ENCODE results near the gene PAXX. TPM values are rescaled to one million over a fixed set of nuclear protein-coding genes. Genes with fewer than 3 reads are reported as not detected.
"Not testable (repeated sequence)": the region's sequence is repeated elsewhere in the genome, so short reads cannot be mapped to it uniquely, and the experiment has no call there.

The PAXX gene
- total RNA-seq, 1 donor = 9.9 TPM

DNA sequence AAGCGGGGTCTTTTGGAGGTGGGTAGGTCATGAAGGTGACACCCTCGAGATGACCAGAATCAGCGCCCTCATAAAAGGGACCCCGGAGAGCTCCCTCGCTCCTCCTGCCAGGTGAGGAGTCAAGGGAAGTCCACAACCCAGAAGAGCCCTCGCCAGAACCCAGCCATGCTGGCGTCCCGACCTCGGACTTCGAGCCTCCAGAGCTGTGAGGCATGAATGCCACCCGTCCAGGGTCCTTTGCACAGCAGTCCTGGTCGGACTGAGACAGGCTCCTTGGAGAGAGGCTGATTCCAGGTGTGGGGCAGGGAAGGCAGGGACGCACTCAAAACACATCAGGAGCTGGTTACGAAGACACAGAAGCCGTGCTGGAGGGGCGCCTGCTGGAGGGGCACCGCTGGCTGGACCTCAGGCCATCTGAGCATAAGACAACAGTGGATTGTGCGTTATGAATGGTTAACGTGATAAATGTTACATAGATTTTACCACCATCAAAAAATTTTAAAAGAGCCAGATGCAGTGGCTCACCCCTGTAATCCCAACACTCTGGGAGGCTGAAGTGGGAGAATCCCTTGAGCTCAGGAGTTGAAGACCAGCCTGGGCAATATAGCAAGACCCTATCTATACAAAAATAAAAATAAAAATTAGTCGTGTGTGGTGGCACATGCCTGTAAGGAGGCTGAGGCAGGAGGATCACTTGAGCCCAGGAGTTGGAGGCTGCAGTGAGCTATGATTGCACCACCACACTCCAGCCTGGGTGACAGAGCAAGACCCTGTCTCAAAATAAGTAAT lies 9.8 kb downstream of the PAXX start:
- TF ChIP-seq, protein P1, sequence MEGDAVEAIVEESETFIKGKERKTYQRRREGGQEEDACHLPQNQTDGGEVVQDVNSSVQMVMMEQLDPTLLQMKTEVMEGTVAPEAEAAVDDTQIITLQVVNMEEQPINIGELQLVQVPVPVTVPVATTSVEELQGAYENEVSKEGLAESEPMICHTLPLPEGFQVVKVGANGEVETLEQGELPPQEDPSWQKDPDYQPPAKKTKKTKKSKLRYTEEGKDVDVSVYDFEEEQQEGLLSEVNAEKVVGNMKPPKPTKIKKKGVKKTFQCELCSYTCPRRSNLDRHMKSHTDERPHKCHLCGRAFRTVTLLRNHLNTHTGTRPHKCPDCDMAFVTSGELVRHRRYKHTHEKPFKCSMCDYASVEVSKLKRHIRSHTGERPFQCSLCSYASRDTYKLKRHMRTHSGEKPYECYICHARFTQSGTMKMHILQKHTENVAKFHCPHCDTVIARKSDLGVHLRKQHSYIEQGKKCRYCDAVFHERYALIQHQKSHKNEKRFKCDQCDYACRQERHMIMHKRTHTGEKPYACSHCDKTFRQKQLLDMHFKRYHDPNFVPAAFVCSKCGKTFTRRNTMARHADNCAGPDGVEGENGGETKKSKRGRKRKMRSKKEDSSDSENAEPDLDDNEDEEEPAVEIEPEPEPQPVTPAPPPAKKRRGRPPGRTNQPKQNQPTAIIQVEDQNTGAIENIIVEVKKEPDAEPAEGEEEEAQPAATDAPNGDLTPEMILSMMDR (IDR thresholded peaks at IDR 0.05; ENCODE audit: insufficient read depth, low read depth, low read length) = no peak
- DNase-seq (ENCODE audit: low read depth) = no peak

DNA sequence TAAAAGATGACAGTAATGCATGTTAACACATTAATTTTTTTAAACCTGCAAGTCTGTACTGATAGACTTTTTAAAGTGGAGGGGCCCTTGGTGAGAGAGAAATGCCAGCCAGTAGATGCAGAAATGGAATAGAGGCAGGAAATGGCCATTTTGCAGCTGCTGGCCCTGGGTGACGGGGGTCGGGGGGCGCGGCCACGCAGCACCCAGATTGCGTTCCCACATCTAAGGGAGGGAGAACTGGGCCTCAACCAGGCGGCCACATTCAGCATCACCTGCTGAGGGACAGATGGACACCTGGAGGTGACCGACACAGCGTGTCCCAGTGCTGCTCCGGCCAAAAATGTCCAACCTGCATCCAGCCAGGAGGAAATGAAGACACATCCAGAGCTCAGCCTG lies 10.4 kb downstream of the PAXX start:
- TF ChIP-seq, protein P1 (IDR thresholded peaks at IDR 0.05; ENCODE audit: insufficient read depth, low read depth, low read length) = no peak
- H3K4me3 ChIP-seq (ENCODE audit: low read depth, low read length) = no peak overlapping the region
- no peak for DNase-seq (ENCODE audit: low read depth)

More for the DNA sequence above, 9.8 kb downstream of the PAXX start:
- H3K4me3 ChIP-seq (ENCODE audit: low read depth, low read length) = no peak overlapping the region

DNA sequence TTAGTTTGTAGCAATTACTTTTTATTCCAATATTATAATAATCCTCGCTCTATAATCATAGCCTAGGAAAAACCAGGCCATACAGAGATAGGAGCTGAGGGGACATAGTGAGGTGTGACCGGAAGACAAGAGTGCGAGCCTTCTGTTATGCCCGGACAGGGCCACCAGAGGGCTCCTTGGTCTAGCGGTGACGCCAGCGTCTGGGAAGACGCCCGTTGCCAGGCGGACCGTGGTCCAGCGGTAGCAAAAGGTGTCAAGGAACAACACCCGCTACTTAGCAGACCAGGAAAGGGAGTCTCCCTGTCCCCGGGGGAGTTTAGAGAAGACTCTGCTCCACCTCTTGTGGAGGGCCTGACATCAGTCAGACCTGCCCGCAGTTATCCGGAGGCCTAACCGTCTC lies 12.1 kb downstream of the PAXX start:
- TF ChIP-seq, protein P1 (IDR thresholded peaks at IDR 0.05; ENCODE audit: insufficient read depth, low read depth, low read length) = peak; percentile 31
- not testable (repeated sequence) for DNase-seq (ENCODE audit: low read depth); H3K4me3 ChIP-seq (ENCODE audit: low read depth, low read length)

DNA sequence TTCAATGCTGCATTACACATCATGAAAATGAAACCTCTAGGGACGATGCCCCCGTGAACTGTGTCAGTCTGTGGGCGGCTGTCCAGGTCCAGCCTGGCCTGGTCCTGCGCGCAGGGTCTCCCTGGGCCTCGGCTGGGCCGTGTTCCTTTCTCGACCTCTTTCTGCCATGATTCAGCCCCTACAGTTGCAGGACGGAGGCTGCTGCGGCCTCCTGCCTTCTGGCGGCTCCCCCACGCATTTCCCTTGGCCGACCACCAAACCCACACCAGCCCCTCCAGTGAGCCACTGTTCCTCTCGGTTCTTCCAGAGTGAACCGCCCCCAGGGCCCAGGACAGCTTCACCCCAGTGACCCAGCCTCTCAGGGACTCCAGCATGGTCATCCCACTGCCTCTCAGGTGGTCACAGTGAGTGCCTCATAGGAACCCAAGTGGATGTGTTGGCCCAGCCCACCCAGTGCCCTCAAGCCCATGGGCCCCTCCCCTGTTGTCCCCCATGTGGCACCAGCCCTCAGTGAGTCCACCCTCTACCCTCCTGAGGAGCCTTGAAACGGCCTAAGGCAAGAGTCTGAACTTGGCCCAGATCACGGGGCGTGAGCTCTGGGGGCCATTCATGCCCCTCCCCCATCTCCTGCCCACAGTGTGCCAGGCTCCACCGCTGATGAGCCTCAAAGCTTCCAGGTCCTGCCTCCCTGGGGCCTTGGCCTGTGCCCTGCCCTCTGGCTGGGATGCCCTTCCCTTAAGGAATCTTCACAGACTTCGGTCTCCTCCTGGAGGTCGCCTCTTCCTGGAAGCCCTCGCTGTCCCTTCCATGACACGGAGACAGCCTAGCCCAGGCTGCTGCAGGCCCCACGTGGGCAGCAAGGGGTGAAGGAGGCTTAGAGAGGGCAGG lies 14.1 kb downstream of the PAXX start:
- DNase-seq (ENCODE audit: low read depth) = peak; percentile 16
- TF ChIP-seq, protein P1 (IDR thresholded peaks at IDR 0.05; ENCODE audit: insufficient read depth, low read depth, low read length) = no peak
- H3K4me3 ChIP-seq (ENCODE audit: low read depth, low read length) = no peak overlapping the region

DNA sequence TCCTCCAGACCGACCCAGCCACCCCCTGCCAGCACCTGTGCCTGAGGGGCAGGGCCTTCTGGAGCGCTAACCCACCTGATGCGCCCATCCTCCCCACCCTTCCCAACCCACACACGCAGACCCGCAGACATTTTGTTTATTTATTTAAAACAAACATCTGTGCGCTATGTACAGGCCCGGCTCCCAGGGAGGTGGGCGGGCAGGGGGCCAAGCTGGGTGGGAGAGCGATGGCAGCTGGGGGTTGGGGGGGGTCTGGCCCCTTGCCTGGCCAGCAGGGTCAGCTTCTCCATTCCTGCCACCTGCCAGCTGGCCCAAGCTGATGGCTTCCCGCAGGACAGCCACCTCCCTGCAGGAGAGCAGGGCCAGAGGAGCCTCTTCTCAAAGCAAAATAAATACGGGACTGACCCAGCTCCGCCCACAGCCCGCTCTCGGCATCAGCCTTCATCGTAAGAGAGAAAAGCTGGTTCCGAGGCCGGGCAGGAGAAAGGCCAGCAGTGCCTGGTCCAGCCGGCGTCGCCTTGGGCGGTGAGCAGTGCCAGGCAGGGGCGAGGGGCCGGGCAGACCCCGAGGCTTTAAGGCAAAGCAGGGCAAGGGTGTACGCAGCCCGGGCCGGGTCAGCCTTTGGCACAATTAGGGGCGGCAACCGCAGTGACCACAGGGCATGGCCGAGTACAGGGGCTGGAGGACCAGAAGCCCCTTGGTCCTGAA lies 15.0 kb downstream of the PAXX start:
- DNase-seq (ENCODE audit: low read depth) = peak; percentile 31
- TF ChIP-seq, protein P1 (IDR thresholded peaks at IDR 0.05; ENCODE audit: insufficient read depth, low read depth, low read length) = no peak
- no peak overlapping the region for H3K4me3 ChIP-seq (ENCODE audit: low read depth, low read length)

DNA sequence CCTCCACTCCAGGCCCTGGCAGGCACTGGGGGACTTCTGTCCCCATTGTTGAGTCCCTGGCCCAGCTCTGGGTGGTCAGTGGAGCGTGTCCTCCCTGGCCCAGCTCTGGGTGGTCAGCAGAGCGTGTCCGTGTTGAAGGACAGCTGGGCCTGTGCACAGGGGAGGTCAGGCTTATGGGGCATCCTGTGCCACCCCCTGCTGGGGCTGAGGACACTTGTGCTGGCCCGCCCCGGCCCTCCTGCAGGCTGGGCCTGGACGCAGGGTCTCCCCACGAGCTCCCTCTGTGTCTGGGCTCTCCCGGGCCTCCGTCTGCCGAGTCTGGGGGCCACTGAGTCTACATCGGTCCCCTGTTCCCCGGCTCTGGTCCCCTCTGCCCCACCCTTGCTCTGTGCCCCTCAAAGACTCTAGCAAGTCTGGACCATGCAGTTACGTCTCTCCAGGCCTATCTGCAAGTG lies 15.6 kb downstream of the PAXX start:
- no peak overlapping the region for H3K4me3 ChIP-seq (ENCODE audit: low read depth, low read length)
- DNase-seq (ENCODE audit: low read depth) = no peak
- TF ChIP-seq, protein P1 (IDR thresholded peaks at IDR 0.05; ENCODE audit: insufficient read depth, low read depth, low read length) = no peak

All from fibroblast of villous mesenchyme (primary cell).